ENCODE results near the gene PATL2. TPM values are rescaled to one million over a fixed set of nuclear protein-coding genes. Genes with fewer than 3 reads are reported as not detected.

The PATL2 gene
- total and polyA plus RNA-seq, 2 experiments from 2014 or later: 0.19 TPM; not detected in 1

- H3K36me3 Mint-ChIP-seq (ENCODE audit: low read depth): peaks cover 29% of the 10 kb centered on the region
- H3K4me3 ChIP-seq: no peak overlapping the region
- no peaks in the 10 kb centered on the region for H3K9me2 ChIP-seq (ENCODE audit: insufficient read depth)
- H3K79me2 ChIP-seq (replicated peaks; ENCODE audit: insufficient read depth): peaks cover 2% of the 10 kb centered on the region; the same call in 1 of the 2 replicates
- no peaks in the 10 kb centered on the region for H3K9me3 Mint-ChIP-seq
- no peaks in the 10 kb centered on the region for H4K20me1 ChIP-seq (replicated peaks; ENCODE audit: insufficient read depth)
- no peaks in the 10 kb centered on the region for H3K27me3 ChIP-seq (ENCODE audit: insufficient read depth)
- no peak overlapping the region for H3K4me2 ChIP-seq
- peaks cover 1% of the 10 kb centered on the region for H3K27me3 Mint-ChIP-seq (ENCODE audit: insufficient read depth, low read depth, poor library complexity)
- no peaks in the 10 kb centered on the region for H3F3A ChIP-seq (replicated peaks; ENCODE audit: low read depth)
- ATAC-seq: no peak
- no peak for DNase-seq (ENCODE audit: low spot score)
- H3K27ac Mint-ChIP-seq: no peak overlapping the region
- H3K27ac ChIP-seq (ENCODE audit: low read depth): no peak overlapping the region
- H3K4me1 Mint-ChIP-seq: peaks cover 2% of the 10 kb centered on the region; the same call in 2 of the 3 replicates
- peaks cover 2% of the 10 kb centered on the region for H3K36me3 ChIP-seq (ENCODE audit: insufficient read depth)
- H3K4me1 ChIP-seq (ENCODE audit: insufficient read depth): peaks cover 3% of the 10 kb centered on the region; the same call in 1 of the 2 replicates
- no peak overlapping the region for H2AFZ ChIP-seq
- TF ChIP-seq ZNF462 (CRISPR knock-in tag; IDR thresholded peaks at IDR 0.05) (no peak), EZH2phosphoT487 (IDR thresholded peaks at IDR 0.05; ENCODE audit: unreplicated experiment) (no peak), EZH2 (IDR thresholded peaks at IDR 0.05; ENCODE audit: low read depth, unreplicated experiment) (no peak), CTCF (conservative IDR thresholded peaks at IDR 0.05; ENCODE audit: low read depth in 2 of 2) (no peak), CREB1 (CRISPR knock-in tag; IDR thresholded peaks at IDR 0.05; ENCODE audit: low read depth) (no peak), STAT1 (IDR thresholded peaks at IDR 0.05; ENCODE audit: unreplicated experiment) (no peak), ZNF331 (CRISPR knock-in tag; IDR thresholded peaks at IDR 0.05; ENCODE audit: low read depth) (no peak), NANOG (IDR thresholded peaks at IDR 0.05; ENCODE audit: borderline replicate concordance) (no peak), REST (IDR thresholded peaks at IDR 0.05; ENCODE audit: unreplicated experiment) (no peak), ZNF114 (CRISPR knock-in tag; IDR thresholded peaks at IDR 0.05) (no peak), POLR2AphosphoS5 (IDR thresholded peaks at IDR 0.05; ENCODE audit: low read depth) (no peak), JUNB (IDR thresholded peaks at IDR 0.05; ENCODE audit: unreplicated experiment) (no peak)
- no peak overlapping the region for H3K4me3 Mint-ChIP-seq
These were observed 54.2 kb downstream of the PATL2 start for GRCh38 chr15:44656913-44657312.
